ENCODE data around the gene S100A8. TPM values are rescaled to one million over a fixed set of nuclear protein-coding genes. Genes with fewer than 3 reads are reported as not detected.

The S100A8 gene
- total RNA-seq = not detected in 2 replicates

DNA sequence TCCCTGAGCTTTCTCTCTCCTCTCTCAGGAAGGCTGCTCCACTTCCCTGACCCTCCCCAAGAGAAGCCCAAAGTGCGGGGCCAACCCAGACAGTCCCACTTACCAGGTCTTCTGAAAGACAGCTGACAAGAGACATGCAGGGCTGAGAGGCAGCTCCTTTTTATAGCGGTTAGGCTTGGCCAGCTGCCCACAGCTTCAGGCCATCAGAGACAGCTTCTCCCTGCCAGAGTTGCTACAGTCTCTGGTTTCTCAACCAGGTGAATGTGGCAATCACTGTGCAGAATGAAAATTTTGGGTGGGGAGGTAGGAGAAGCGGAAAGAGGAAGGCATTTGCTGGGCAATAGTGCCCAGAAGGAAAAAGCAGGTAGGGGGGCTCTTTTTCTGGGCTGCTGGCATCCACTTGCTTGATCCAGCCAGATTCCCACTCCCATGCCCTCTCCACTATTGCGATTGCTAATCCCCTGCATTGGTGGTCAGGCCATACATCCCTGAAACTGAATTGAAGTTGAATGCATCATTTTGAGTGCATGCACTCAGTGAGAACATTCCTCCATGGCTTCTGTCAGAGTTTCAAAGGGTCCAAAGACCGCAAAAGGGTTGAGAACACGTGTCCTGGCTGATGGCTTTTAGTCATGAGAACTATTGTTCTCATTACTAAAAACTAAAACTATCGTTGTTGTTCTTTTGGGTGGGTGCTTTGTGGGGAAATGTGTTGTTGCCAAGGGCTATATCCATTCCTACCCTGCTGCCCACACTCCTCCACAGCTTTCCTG lies at the start of gene S100A8:
S100A8 (minus strand) TSS at position 136 of the 773 bp plus-strand sequence. CDS start 538 bp downstream, outside the sequence.

DNA sequence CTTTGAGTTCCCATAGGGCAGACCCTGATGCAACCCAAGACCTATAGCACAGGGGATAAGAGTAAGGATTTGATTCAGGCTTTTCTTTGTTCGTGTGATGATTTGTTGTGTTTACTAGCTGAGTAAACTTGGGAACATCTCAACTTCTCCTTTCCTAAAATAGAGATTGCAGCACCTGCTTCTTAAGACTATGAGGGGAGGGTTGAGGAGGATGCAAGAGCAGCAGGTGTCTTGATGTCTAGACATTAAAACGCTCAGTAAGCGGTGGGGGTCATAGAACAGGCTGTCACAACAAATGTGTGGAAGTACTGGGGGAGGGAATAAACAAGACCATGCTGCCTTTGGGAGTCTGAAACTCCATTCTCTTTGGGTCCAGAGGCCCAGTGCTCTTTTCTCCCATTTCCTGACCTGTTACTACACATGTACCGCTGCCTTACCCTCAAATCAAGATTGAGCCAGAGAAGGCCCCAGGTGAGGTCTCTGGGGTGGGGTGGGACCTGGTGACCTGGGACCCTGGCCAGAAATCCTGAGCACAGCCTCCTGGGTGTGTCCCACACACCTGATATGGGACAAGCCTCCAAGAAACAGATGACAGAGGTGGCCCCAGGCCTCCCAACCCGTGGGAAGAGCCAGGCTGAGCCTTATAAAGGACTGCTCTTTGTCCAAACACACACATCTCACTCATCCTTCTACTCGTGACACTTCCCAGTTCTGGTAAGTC lies 25.1 kb upstream of the S100A8 start, which contains the start of gene S100A7A:
S100A7A (plus strand) TSS at position 671 of the 721 bp plus-strand sequence. CDS start 1,563 bp downstream, outside the sequence.

DNA sequence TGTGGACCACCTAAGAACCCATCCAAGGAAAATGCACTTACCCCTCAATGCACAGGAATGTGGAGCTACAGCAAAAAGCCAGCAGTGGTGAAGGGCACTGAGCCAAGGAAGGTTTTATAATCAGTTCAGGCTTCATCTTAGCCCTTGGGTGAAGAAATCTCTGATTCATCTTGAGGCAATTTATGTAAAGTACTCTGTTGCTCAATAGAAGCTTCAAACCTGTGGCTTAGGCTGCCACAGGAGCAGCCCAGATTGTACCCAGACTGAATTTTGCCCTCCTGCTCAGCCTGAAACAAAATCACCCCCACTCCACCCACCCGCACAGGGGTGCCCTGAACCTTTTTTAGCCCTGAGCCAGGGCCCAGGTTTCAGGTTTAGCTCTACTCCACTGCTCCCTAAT lies 15.4 kb downstream of the S100A8 start, which contains the start of gene S100A12:
S100A12 (minus strand) TSS at position 111 of the 400 bp plus-strand sequence. CDS start 1,029 bp downstream, outside the sequence.

DNA sequence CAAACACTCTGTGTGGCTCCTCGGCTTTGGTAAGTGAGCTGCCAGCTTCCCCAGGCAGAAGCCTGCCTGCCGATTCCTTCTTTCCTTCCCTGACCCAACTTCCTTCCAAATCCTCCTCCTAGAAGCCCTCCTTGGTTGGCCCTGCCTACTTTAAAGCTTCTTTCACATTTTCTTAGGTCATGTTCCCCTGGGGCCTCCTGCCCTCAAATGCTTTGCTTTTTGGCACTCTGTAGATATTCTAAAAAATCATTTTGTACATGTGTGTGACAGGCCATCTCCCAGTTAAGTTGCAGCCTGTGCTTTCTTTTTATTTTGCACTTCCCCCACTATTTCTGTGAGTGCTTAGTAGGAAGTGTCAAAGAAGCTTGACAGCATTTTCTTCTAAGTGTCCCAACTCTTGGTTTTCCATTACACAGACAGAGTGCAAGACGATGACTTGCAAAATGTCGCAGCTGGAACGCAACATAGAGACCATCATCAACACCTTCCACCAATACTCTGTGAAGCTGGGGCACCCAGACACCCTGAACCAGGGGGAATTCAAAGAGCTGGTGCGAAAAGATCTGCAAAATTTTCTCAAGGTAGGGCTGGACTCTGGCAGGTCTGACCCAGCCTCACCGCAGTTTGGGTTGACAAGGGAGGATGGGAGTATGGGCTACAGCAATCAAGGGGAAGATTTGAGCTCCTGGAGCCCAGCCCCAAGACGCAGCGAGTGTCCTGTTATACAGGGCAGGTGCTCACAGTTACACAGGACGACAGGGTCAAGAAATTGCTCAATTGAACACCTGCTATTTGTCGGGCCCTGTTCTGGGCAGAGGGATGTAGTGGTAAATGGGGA lies 32.8 kb downstream of the S100A8 start, which contains the start of gene S100A9:
S100A9 (plus strand) TSS at position 2 of the 838 bp plus-strand sequence; CDS start at position 432, 430 bp downstream.

DNA sequence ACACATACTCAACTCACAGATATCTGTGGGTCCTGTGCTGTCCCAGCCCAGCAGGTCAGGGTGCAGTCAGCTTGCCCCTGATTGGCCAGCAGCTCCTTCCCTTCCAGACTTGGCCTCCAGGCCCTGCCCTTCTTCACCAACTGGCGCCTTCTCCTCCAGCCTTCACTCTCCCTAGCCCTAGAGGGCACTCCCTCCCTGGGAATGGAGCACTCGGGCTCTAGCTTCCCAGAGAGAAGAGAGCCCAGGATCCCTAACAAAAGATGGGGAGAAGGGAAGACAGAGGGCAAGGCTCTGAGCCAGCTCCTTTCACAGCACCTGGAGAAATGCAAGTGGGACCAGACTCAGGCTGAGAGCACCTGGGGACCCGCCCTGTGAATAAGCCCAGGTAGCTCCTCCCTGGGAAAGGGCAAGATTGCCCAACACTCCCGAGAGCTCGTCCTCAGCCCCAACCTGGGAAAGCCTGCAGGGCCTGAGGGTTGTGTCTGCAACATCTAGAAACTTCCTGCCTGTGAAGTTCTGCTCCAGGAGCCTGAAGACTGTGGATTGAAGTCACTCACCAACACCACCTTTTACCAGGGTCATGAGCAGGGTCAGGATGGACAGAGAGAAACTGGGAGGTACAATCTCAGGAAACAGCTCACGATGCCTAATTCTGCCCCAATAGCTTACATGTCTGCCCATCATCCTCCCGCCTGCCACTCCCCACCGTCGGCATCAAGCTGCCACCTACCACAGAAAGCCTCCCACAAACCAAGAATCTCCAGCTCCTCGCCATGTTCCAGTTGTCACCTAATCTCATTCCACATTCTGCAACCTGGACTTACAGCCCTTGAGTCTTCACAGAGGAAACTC lies 42.1 kb downstream of the S100A8 start, which contains the start of gene PGLYRP4:
PGLYRP4 (minus strand) TSS at position 331 of the 852 bp plus-strand sequence. CDS start 909 bp downstream, outside the sequence.

Other genes starting within 250 kb of the S100A8 start
- not detected in 2 replicates for gene SPRR2G, start 240.2 kb downstream of the S100A8 start, total RNA-seq
- not detected in 2 replicates for gene LELP1, start 187.6 kb downstream of the S100A8 start, total RNA-seq
- gene PRR9, start 173.5 kb downstream of the S100A8 start, total RNA-seq = not detected in 2 replicates
- not detected in 2 replicates for gene LORICRIN, start 131.4 kb downstream of the S100A8 start, total RNA-seq
- gene PGLYRP3, start 78.1 kb downstream of the S100A8 start, total RNA-seq = not detected in 2 replicates
- not detected in 2 replicates for gene PGLYRP4, start 42.2 kb downstream of the S100A8 start, total RNA-seq
- not detected in 2 replicates for gene S100A9, start 33.2 kb downstream of the S100A8 start, total RNA-seq
- gene S100A12, start 15.5 kb downstream of the S100A8 start, total RNA-seq = not detected in 2 replicates
- not detected in 2 replicates for gene S100A7A, start 25.4 kb upstream of the S100A8 start, total RNA-seq
- gene S100A7, start 69.6 kb upstream of the S100A8 start, total RNA-seq = not detected in 2 replicates
- 1,776 and 1,851 TPM in 2 replicates for gene S100A6, start 144.9 kb upstream of the S100A8 start, total RNA-seq
- gene S100A5, start 149.9 kb upstream of the S100A8 start, total RNA-seq = not detected in 2 replicates
- 514 and 844 TPM in 2 replicates for gene S100A4, start 154.7 kb upstream of the S100A8 start, total RNA-seq
- gene S100A3, start 158.2 kb upstream of the S100A8 start, total RNA-seq = 2.8 and 8.6 TPM in 2 replicates
- 3.3 and 6.0 TPM in 2 replicates for gene S100A2, start 174.8 kb upstream of the S100A8 start, total RNA-seq
- gene S100A16, start 222.1 kb upstream of the S100A8 start, total RNA-seq = 255 and 277 TPM in 2 replicates
- gene S100A14, start 225.3 kb upstream of the S100A8 start, total RNA-seq = 0.33 TPM in 1 of 2 replicates, not detected in the other
- 81.7 and 205 TPM in 2 replicates for gene S100A13, start 236.4 kb upstream of the S100A8 start, total RNA-seq
- 0.17 TPM in 1 of 2 replicates, not detected in the other for gene S100A1, start 237.4 kb upstream of the S100A8 start, total RNA-seq
- 23.0 and 33.6 TPM in 2 replicates for gene CHTOP, start 243.0 kb upstream of the S100A8 start, total RNA-seq

Data from smooth muscle cell of trachea (primary cell).